Kasumi-1 (cell line): ENCODE results near the gene SARS2.
"Not testable (repeated sequence)": the region's sequence is repeated elsewhere in the genome, so short reads cannot be mapped to it uniquely, and the experiment has no call there.

Experiments
- DNase-seq, 2 experiments: peaks; one replicate each; lab custom pipeline; 2025; lab: John Stamatoyannopoulos, UW

Gene SARS2

DNA sequence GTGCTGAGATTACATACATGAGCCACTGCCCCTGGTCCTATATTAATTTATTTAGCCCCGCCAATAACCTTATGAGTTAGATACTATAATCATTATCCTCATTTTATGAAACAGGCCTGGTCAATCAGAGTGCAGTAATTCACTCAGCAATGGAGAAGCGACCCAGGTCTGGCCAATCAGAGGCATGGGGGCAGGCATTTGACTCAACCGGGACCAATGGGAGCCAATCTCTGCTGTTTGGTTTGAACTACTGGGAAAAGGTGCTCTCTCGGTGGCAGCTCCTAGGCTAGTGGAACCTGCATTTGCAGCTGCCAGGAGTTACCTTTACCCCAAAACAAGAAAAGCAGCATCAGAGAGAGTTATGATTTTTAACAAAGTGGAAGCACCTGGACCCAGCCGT, 37.7 kb downstream of the SARS2 start:
- no peak for DNase-seq

DNA sequence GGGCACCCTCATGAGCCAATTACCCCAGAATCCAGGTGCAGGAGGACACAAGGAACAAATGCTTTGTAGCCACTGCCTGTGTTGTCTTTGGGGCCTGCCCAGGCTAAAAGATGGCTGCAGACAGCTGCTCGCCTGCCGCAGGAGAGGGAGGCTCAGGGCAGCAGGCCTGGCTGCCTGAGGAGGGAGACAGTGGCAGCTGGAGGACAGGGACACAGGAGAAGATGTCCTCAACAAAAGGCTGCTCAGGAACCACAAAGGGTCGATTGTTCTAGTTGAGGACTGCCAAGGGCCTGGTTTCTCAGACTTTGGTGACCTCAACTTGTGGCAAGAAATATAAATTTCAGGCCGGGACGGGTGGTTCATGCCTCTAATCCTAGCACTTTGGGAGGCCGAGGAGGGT, 38.8 kb downstream of the SARS2 start:
- DNase-seq, result no peak

DNA sequence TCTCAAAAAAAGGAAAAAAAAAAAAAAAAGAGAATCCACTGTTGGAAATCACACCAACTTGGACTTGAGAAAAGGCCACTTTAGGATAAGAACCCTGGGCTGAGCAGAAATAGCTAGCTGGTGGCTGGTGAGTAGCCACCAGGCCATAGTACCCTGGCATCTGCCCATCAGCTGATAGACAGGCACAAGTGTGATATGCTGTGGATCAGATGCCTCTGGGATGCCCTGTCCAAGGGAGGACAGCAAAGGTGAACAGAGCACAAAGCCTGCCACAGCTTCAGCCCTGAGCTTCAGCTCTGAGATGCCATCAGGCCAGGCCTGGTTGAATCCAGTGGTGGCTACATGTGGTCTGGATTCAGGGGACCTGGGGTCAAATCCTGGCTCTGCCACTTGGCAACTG, 39.9 kb downstream of the SARS2 start:
- DNase-seq, result no peak

DNA sequence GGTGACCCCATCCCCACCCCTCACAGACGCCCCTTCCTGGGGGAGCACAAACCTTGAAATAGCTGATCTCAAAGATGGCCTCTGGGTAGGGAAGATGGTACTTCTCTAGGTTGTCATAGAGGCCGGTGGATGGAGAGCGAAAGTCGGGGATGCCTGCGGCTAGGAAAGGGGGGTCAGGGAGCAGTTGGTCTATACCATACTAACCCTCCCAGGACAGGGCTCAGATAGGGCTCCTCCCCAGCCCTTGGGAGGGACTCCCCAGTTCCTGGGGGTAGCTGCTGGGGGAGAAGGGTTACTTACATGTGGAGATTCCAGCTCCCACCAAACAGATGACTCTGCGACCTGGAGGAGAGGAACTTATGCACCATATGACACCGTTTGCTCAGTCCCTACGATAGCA, 40.8 kb downstream of the SARS2 start:
- DNase-seq, result no peak

DNA sequence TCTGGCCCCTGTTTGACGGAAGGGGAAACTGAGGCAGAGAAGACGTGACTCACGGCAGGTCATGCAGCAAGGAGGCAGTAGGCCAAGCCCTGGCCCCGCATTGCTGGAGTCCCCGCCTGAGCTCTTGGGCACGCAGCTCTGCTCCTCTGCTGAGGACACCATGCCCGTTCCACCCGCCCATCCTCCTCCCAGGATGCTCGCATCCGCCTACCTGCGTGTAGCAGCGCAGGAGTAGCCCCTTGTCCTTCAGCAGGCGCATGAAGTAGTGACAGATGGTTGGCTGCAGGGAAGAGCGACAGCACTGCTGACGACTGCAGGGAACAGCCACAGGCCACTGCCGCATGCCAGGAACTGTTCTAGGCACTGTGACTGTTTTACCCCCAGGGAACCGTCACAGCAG, 41.7 kb downstream of the SARS2 start:
- no peak for DNase-seq

DNA sequence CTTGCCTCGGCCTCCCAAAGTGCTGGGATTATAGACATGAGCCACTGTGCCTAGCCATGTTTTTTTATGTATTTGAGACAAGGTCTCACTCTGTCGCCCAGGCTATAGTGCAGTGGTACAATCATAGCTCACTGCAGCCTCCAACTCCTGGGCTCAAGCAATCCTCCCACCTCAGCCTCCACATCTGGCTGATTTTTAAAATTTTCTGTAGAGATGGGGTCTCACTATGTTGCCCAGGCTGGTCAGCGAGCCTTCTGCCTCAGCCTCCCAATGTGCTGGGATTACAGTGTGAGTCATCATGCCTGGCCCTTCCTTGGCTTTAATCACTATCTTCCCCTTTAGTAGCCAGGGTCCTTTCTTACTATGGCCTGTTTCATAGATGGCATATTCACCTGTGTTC, 45.9 kb downstream of the SARS2 start:
- DNase-seq, result not testable (repeated sequence)

DNA sequence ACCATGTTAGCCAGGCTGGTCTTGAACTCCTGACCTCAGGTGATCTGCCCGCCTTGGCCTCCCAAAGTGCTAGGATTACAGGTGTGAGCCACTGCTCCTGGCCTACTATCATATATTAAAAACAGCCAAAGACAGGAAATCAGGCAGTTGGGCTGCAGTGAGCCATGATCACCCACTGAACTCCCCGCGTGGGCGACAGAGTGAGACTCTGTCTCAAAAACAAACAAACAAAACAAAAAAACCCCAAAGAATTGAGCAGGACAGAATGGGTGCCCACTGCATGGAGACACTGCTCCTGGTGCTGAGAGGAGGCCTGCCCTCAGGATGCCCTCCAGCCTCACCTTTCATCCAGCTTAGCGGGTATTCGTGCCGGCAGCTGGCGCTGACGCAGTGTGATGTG, 47.3 kb downstream of the SARS2 start:
- no peak for DNase-seq

DNA sequence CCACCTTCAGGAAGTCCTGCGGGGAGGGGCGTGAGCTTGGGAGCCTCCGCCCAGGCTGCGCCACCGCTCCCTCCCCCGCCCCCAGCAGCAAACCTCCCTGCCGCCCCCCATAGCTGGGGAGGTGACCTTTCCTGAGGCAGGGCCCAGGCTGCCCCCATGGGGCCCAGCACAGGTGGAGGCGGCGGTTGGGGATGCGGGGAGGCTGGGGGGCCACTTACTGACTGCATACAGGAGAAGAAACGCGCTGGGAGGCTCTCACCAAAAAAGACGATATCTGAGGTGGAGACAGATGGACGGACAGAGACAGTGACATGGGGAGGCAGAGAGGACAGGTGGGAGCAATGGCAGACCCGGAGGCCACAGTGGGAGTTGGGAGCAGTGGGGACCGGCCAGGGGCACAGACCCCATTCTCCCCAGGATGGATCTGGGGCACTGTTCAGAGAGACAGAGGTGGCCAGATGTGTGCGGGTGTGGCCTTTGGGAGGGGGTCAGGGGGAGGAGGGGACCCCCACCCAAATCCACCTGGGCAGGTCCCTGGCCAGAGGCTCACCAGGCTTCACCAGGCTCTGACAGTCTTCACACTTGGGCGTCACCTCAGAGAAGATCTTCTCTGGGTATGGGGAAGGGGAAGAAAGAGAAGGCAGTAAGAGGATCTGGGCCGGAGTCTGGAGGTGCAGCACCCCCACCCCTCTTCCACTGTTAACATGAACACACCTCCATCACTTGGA, 49.5 kb downstream of the SARS2 start:
- DNase-seq, result no peak

DNA sequence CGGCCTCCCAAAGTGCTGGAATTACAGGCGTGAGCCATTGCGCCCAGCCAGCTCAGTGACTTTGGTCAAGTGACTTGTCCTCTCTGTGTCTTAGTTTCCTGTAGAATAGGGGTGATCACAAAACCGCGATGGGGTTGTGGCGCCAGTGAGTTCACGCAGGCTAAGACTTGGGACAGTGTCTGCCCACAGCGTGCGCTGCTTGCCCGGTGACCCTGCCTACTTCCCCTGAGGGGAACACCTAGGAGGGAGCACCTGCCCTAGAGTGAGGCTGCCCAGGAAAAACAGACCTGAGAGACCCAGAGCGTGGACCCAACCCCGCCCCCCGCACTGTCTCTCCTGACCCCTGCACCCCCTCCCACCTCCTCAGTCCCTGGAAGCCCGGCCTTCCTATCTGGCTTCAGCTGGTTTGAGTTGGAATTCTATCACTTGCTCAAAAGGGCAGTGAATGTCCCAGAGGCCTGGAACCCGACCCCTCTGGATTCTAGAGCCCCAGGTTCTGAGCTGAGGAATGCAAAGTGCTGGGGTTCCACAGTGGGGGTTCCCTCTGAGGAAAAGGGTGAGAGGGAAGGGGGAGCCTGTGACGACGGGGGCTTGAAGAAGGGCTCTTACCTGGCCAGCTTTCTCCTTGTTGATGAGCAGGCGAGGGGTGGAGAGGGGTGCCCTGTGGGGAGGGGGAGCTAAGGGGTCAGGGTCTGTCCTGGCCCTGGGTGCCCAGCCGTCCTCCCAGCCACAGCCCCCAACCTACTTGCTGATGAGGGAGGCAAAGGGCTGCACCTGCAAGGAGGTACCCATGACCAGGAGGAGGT, 50.3 kb downstream of the SARS2 start:
- no peak for DNase-seq

DNA sequence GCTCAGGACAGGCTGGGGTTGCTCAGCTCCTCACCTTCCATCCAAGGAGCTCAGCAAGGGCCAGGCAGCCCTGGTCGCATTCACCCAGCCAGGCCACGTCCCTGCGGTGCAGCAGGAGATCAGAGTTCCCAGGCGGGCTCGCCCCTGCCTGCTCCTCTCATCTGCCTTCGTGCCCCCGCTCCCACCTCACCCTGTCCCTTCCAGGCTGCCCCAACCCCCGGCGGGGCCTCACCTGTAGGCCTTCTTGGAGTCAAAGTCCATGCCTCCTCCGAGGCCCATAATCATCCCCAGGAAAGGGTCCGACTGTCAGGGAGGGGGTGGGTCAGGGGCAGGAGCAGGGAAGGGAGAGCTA, 51.2 kb downstream of the SARS2 start:
- DNase-seq, result no peak

DNA sequence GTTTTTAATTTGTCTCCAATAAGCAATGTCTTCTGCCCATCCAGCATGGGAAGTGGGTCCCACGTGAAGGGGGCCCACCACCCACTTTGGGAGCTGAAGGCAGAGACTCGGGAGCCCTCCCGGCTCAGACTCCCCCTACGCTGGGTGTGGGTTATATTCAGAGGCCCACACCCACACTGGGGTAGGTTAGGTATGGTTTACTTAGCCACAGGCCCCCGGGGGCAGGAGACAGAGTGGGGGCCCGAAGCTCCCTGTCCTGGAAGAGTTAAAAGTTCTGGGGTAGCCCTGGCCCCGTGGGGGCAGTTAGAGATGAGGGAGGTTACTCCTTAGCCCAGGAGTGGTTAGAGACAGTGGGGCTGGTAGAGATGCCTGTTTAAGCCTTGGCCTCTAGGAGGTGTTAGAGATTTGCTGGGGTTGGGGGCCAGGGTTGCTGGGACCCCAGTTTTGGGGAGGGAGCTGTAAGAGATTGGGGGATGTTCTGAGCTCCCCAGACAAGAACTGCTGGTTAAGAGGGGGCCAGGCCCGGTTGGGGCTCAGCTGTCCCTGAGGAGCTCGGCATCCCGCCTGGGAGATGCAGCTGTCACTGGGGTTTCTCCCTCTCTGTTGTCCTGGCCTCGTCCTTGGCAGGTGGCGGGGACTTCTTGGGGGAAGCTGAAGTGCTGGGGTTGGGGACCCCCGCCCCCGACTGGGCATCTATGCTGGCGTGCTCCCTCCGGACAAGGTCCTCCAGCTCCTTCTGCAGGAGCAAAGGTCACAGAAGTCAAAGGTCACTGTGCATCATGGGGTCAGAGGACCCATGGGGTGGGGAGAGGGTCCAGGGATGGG, 51.8 kb downstream of the SARS2 start:
- DNase-seq, result no peak

DNA sequence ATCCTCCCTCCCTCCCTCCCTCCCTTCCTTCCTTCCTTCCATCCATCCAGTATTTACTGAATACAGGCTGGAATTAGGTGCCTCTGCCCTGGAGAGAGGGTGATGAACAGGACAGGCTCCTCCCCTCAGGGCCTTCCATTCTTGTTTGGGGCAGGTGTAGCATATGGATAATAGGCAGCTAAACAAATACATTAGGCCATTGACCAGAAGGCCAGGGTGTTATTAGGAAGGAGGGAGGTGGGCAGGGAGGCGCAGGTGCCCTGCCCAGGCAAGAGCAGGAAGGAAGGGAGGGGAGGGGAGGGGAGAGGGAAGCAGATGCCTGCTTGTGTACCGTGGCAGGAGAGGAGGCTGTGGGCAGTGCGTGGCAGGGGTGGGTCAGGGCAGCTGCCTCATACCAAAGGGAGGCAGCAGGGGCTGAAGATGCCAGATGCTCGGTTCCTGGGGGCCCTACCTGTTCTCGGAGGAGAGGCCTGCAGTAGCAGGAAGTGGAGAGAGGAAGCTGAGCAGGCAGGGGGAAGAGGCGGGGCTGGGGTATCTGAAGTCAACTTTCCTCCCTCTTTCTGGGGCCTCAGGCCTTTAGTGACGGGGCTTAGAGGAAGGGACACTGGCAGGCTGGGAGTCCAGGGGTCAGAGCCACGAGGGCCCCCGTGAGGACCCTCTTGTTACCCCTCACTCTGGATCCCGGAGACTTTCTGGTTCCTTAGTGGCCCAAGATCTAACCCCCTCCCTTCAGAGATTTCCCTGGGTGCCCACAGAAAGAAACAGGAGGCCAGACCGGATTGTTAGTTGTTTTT, 52.6 kb downstream of the SARS2 start, which contains the start of gene RINL:
TSS of gene RINL (minus strand) at position 495 of the 794 bp plus-strand sequence. CDS start 1,533 bp downstream, outside the sequence.
- DNase-seq, result peak; percentile 63 to 75

DNA sequence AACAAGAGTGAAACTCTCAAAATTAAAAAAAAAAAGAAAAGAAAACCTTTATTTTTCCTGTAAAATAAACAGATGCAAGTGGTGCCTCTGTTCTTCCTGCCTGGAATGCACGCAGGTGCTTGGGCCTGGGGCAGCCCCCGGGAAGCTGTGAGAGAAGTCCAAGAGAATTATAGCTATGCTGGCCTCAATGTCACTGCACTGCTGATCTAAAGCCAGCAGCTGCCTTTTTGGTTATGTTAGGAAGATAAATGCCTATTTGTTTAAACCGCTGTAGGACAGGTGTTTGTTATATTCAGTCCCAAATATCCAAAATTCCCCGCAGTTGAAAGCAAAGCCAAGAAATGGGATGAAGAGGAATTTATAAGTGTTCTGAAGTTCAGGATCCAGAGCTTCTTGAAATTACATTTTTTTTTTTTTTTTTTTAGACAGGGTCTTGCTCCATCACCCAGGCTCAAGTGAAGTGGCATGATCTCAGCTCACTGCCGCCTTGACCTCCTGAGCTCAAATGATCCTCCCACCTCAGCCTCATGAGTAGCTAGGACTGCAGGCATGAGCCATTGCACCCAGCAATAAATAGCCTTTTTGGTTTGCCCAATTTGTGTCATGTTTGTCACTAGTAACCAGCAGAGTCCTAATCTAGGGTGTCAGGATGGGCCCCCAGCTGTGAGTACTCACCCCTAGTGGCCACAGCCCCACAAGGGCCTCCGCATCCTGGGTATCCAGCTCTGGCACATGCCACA, 54.7 kb downstream of the SARS2 start:
- no peak for DNase-seq

DNA sequence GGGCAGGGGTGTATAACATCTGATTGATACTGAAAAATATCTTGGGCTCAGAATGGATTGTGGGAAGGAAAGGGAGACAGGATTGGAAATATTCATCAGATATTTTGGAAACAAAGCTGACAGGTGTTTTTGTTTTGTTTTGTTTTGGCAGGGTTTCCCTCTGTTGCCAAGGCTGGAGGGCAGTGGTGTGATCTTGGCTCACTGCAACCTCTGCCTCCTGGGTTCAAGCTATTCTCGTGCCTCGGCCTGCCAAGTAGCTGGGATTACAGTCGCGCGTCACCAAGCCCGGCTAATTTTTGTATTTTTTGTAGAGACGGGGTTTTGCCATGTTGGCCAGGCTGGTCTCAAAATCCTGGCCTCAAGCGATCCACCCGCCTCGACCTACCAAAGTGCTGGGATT, 57.2 kb downstream of the SARS2 start:
- not testable (repeated sequence) for DNase-seq

DNA sequence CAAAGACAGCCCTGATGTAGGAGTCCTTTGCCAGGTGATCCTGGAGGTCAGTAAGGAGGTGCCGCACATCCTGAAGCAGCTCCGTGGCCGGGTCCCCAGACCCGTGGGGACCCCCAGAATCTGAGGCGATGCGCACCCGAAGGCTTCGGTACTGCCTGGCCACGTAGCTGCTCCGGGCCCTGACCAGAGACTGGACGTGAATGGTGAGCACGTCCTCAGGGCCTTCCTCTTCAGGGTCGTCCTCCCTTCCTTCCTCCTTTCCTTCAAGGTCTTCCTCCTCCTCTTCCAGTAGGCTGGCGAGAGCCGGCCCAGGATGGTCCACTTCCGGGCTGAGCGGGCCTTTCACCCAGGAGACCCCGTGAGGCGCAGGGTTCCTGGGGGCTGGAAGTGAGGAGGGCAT, 60.0 kb downstream of the SARS2 start:
- DNase-seq, result no peak

DNA sequence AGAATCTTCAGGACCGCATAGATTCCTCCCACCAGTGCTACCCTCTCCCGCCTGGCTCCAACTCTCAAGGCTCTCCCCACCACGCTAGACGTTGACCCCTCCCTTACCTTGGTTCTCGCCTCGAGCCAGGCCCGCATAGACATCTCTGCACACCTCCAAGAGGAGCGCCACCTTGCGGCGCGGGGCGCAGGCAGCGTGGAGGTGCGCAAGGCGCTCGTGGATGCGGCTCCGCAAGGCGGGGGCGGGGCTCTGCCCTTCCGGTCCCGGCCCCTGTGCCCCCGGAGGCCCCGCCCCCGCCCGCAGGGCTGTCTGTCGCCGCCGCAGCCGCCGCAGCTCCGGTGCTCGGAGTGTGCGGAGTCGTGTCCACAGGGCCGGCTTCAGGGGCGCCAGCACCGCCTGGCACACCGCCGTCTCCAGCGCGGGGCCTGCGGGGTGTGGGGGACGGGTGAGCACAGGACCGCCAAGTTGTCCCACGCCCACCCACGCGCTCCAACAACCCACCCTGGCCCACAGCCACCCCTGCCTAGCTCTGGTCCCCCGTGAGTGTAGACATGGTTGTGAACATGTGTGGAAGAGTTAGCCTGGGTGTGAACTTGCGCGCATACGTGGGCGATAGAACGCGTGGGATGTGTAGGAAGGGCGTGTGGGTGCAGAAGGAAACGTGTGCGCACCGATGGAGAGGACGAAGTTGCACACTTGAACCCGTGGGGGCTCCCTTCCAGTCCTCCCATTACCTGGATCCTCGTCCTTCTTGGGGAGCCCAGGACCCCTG, 60.5 kb downstream of the SARS2 start:
- DNase-seq, result peak; percentile 45 to 47

DNA sequence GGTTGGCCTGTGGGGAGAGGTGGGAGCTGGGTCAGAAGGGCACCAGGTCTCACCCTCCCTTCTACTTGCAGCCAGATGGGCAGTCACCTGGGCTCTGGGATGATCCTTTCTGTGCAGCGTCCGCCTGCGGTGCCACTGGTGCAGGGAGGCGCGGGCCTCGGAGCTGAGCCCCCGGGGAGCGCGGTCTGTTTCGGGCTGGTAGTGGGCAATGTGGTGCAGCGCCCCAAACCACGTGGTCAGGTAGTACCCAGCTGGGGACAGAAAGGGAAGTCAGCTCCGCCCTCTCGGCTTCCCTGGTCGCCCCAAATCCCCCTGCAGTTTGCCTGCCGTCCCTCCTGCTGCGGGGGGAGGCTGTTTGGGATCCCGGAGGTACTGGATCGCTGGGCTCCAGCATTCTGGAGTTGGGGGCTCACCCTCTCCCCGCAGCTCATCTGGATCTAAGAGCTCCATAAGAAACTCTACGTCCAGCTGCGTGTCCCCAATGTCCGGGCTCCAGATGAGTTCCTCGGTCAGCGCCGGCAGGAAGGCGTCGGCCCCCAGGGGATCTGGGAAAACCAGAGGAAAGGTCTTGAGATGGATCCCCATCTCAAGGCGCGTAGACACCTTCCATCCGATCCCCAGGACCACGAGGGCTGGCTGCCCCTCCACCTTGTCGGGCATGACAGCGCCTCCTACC, 61.3 kb downstream of the SARS2 start:
- peak in 1 of 2 experiments; percentile 12 for DNase-seq

DNA sequence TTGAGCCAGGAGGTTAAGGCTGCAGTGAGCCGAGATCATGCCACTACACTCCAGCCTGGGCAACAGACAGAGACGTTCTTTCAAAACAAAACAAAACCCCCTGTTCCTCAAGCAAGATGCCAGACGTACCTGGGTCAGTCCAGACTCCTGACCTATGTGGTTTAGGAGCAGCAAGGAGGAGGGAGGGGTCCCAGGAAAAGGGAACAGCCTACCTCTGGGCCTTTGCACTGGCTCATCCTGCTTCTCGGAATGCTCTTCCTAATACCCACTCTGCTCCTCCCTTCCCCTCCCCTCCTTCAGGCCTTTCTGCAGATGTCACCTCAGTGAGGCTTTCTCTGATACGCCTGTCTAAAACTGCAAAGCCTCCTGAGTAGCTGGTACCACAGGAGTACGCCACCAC, 62.0 kb downstream of the SARS2 start:
- DNase-seq, result no peak

DNA sequence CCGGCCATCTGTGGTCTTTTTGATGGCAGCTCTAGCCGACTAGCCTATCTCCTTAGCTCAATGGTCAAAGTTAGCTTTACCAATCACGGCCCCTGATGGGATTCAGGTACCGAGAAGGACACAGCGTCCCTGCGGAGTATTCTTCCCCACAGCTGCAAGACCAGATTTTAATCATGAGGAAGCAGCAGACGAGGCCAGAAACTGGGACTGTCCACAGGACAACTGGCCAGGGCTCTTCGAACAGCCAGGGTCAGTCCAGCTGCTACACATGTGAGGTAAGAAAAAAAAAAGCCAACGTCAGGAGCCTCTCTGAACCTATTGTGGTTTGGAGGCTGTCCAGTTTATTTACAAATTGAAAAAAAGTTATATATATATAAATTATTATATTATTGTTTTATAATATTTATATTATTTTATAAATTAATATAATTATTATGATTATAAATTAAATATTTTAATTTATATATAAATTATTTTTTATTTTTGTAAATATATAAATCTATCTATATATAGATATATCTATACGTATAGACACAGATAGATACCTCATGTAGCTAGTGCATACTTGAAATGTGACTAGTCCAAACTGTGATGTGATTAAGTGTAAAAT, 63.3 kb downstream of the SARS2 start:
- DNase-seq, result no peak
